Gastroesophageal sphincter (tissue), 2 donors: ENCODE data around the gene KCNE4.

Experiments used
- EP300 ChIP-seq: sonication (generic); formaldehyde crosslinking; IDR thresholded peaks from one replicate; pipeline ENCODE4 v1.6.1; 2017; ENCODE audit warnings: antibody characterized with exemption, mild to moderate bottlenecking
- POLR2AphosphoS5 ChIP-seq: sonication (generic); formaldehyde crosslinking; IDR thresholded peaks from one replicate; pipeline ENCODE4 v1.6.1; 2017; ENCODE audit warnings: antibody characterized with exemption

GRCh38 chr2:223050188-223050587 lies 1.8 kb upstream of the KCNE4 start:
- TF ChIP-seq EP300 (no peak), POLR2AphosphoS5 (peak; percentile 43)
